Measurements from ENCODE around the gene SLCO2A1.

The SLCO2A1 gene

DNA sequence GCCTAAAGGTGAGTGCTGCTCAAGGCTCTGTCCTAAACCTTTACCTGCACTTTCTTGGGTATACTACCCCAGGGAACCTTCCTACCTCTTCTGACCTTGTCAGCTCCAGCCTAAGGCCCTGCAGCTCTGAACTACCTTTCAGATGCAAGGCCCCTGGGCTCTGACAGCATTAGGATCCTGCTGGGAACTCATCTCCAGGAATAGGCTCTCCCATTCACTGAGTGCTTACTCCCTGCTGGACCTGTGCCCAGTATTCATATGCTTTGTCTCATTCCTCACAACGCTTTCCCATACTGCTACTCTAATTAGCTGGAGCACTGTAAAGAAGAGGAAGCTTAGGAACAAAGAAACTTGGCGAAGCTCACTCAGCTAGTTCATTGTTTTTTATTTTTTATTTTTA is 80.3 kb downstream of the SLCO2A1 start:
- no peak for DNase-seq (ENCODE audit: low spot score)

DNA sequence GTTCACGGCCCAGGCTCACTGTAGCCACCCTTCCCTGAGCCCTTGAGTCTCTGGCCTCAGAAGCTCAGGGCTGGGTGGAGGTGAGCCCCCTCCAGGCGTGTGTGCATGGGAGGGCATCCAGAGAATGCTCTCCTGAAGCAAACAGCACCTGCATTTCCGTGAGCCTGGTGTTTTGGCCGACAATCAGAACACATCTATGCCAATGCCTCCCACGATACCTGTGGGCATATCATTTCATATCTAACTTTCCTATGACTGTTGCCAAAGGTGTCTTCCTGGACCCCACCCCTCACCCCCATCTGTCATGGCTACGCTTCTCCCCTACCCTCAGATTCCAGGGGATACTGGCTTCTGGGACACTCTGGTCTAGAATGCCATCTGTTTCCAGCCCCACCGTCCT is 80.7 kb downstream of the SLCO2A1 start:
- no peak for DNase-seq (ENCODE audit: low spot score)

DNA sequence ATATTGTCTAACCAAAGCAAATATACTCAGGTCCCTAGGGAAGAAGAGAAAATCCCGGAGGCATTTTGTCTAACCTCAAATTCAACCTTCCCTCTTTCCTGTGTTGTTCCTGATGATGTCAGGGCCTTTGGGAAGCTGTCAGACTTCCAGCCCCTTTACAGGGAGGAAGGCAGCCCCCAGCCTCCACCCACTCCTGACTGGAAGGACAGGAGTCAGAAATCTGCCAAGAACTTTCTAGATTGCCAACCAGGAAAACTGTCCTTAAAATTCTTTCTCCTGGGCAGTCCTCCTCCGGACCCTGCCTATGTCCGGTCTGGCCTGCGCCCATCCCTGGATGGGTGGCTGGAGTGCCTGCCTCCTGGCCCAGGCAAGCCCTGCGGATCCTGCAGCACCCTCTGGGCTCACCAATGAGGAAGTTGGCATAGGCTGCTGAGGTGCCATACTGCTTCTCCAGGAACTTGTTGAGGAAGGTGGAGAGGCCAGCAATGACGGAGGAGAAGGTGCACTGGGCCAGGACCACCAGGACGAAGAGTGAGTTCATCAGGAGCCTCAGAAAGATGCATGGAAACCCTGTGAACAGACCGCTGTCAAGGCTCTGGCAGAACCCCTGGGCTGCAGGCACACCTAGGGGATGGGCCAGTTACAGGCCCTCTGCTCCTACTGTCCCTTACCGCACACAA is 81.5 kb downstream of the SLCO2A1 start:
- no peak for DNase-seq (ENCODE audit: low spot score)

DNA sequence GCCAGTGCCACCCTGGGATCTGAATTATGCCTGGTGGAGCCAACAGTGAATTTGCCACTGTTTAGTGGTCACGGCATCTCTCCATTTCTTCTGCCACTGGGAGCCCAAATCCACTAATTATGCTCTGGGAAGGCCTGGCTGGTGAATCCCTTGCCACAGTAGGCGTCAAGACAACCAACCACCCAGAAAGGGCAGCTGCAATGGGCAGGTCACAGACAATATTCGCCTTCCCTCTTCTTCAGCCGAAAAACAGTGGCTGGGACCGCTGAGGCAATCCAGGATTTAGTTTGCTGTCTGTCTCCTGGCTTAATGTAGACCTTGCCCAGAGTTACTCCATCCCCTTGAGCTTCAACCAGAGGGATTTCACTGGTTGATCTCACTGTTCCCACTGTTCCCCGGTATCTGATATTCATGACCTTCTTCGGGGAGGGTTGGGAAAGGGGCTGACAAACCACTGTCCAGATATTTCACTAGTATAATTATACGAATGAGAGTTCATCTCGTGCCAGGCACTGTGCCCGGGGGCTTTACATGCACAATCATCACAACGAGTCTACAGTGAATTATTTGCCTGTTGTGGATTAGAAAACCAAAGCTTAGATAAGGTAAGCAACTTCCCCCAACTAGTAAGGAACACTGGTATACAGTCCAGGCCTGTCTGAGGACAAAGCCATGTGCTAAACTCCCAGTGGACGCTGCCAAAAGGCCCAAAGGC is 84.2 kb downstream of the SLCO2A1 start:
- DNase-seq (ENCODE audit: low spot score) = no peak

DNA sequence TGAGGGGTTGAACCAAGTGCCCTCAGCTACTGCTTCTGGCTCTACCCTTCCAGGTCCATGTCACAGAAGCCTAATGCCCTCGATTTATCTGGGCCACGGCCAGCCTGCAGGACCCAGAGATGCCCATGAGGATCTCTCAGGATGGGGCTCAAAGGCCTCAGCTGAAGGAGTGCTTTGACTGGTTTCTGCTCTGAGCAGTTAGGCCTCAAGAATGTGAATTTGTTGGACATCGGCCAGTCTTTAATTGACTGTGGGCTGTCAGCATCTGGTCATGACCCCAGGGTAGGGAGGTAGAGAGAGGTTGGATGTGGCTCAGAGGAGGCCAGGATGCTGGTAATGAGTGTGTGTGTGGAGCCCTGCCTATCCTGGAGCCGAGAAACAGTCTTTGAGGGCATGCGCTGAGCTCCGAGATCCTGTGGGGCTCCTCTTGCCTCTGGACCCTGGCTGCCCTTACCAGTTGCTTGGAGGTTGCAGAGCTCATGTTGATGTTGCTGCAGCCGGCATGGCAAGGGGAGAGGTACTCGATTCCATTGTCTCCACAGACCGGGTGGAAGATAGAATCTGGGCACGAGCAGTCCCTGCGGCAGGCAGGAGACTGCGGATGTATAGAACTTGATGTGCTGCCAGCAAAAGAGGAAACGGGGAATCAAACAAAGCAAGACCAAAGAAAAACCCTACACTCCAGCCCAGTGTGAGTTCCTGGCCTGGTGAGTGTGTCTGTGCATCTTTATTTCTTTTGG is 84.9 kb downstream of the SLCO2A1 start:
- DNase-seq (ENCODE audit: low spot score) = no peak

DNA sequence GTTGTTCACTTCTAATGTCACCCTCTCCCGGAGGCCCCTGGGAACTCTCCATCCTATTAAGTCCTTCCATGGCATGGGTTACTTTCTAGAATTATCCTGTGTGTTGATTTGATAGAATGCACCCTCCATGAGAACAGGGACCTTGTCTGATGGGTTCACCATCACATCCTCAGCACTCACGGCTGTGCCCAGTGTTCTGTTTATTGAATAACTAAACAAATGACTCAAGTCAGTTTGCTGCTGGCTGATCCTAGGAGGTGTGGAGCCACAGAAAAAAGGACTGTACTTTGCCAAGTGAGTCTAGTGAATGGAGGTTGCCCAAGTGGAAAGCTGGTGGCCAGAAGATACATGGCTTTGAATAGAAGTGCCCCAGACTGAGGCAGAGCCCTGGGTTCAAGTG is 85.5 kb downstream of the SLCO2A1 start:
- no peak for DNase-seq (ENCODE audit: low spot score)

DNA sequence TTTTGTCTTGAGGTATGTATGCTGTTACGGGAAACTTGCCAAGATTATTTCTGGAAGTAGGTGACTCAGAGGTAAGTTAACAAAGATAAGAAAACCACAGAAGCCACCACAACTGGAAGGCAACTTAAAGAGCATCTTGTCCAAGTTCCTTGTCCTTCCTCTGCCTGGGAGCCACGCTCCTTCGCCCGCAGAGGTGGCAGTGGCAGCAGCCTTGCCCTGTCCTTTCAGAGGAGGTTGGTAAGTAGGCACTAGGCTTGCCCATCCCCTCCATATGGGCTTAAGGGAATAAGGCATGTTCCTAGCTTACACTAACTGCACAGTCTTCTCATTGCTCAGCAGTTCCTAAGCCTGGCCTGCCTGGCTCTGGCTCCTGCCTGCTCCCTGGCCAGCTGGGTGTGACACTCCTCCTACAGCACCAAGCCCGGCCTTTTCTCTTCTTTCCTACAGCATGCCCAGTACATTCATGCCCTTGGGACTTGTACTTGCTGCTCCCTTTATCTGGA is 86.0 kb downstream of the SLCO2A1 start:
- peak; percentile 79 for DNase-seq (ENCODE audit: low spot score)

DNA sequence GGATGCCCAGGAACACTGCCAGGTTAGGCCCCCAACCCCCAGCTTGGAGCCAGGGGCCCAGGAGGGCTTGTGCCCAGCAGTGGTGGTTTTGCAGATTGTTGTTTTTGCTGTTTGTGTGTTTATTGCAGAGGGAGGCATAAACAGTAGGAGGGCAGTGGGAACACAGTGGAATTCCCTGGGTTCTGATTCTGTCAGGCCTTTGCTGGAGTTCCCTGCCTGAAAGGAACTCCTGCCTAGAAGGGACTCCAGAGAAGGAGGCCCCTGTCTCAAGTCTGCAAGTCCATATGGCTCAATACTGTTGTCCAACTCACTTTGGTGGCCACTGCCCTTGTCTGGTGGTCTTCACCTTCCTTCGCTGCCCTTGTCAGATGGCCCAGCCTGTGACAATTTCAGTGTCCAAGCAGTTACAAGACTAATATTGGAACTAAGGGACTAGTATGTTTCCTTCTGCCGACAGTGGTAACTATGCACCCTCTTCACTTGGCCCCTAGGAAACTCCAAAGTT is 86.6 kb downstream of the SLCO2A1 start:
- no peak for DNase-seq (ENCODE audit: low spot score)

DNA sequence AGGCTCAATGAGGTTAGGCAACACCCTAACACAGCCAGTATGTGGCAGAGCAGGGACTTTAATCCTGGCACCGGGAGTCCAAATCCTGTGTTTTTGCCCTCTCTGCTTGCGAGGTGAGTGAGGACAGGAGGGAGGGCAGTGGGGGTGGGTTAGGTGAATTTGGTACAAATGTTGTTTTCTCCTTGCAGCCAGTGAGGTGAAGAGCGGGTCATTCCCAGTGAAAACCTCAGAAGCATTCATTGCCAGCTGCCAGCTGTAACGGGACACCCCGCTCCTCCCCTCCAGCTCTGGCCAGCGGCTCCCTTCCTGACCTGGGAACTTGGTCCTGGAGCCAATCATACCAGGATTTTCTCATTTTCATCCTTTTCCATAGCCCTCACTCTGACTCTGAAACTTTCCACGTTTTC is 88.3 kb downstream of the SLCO2A1 start:
- DNase-seq (ENCODE audit: low spot score) = no peak

DNA sequence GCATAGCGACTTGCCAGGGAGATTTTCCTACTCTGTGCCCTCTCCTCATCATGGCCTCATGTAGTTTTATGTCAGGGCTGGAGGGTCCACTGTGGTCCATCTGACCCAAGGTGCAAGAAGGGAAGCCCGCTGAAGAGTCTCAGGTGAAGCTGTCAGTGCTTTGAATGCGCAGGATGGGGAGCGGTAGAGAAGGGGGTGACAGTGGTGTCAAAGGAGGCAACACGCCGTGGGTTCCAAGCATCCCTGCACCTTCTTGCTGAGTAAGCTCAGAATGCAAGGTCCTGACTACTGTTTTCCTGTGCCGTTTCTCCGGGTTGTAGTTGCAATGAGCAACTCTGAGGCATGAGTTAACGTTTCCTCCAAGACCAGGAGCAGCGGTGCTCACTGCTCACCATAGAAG is 89.2 kb downstream of the SLCO2A1 start:
- DNase-seq (ENCODE audit: low spot score) = no peak

DNA sequence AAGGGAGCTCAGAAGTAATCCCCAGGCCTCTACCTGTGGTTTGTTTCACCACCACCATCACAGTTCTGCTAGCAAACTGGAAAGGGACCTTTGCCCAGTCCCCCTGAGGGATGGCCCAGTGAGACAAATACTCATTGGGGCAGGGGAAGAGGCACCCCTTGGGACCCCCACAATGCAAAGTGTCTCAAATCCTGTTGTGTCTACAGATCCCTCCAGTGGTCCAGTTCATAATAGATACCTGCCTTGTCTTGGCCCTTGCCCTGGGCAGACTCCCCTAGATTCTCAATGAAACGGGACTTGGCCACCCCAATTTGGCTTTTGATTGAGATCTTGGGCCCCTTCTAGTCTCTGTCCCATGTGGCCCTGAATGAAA is 90.3 kb downstream of the SLCO2A1 start:
- no peak for DNase-seq (ENCODE audit: low spot score)

DNA sequence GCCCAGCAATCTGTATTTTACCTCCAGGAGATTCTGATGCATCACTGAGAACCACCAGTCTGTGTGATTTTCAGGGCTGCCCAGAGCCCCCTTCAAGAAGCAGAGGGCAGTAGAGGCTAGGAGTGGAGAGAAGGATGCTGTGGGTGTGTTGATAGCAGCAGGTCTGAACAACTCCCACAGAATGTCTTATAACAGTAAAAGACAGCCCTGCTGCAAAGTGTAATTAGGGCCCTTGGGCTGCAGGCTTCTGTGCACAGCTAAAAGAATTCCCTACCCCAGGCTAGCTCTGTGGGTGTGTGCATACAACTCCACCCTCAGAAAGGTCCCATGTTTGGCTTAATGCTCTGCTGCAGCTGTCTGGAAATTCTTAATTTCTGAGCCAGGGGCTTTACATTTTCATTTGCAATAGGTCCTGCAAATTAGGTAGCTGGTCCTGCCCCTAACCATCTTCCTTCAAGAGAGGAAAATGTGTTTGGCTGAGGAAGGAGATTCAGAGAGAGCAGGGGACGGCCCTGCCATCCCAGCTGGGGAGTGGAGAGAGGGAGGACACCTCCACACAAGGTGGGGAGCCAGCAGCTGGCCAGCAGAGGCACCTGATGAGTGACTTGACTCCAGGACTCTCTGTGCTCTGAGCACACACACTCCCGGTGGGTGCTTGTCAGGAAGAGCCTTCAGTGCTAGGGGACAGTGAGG is 90.8 kb downstream of the SLCO2A1 start:
- no peak for DNase-seq (ENCODE audit: low spot score)

DNA sequence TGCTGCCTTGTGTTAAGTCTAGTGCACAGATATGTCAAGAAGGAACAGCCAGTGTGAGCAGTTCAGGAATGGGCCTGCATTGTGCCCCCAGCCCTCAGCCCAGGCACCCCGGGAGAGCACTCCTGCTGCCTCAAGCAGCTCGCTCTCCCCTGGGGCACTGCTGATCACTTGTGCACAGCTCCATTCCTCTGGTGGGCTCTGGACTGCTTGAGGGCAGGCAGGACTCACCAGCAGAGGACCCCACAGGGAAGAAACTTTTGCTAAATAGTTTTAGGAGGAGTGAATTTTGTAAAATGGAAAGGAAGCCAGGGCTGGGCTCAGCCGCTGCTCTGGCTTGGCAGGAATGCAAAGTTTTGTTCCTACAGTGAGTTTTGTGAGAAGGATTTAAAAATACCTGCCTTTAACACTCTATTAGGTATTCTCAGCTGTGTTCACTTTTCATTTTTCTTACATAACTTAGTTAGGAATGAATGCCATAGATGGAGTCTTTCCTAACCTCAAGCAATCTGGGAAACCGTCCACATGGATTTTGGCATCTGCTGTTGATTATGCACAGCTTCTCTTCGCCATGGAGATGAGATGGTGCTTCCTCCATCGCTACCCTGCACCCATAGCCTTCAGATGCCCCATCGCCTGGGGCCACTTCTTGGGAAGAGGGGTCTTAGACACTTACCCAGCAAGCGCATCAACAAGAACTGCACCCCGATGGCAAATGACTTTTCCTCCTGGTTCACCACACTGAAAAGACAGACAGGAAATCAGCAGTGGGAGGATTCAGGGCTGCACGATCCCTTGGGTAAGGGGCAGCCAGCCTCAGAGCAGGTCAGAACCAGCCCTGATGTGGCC is 91.7 kb downstream of the SLCO2A1 start:
- no peak for DNase-seq (ENCODE audit: low spot score)

DNA sequence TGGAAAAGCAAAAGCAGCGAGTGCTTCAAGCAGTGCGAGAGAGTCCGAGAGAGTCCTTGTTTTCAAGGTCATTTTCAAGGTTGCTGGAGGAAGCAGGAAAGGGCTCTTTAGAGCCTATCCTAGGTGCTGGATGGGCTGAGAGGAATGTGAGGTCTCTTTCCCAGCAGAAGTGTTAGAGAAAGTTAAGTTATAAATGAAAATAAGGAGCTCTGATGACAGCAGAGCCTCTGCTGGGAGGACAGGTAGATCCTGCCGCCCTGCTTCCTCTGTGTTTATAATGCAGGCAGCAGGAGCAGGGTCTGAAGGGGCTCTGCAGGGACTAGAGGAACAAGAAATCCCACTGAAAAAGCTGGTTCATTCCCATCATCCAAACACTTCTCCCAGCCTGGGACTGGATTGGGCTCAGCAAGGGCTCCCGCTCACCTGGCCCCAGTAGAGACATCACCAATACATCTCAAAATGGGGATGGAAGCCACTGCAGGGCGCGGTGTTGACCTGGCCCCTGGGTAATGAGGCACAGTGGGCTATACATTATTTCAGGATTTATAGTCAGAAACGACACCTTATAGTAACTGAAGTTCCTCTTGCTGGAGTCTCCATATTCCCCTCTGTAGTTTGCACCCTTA is 92.6 kb downstream of the SLCO2A1 start:
- no peak for DNase-seq (ENCODE audit: low spot score)

DNA sequence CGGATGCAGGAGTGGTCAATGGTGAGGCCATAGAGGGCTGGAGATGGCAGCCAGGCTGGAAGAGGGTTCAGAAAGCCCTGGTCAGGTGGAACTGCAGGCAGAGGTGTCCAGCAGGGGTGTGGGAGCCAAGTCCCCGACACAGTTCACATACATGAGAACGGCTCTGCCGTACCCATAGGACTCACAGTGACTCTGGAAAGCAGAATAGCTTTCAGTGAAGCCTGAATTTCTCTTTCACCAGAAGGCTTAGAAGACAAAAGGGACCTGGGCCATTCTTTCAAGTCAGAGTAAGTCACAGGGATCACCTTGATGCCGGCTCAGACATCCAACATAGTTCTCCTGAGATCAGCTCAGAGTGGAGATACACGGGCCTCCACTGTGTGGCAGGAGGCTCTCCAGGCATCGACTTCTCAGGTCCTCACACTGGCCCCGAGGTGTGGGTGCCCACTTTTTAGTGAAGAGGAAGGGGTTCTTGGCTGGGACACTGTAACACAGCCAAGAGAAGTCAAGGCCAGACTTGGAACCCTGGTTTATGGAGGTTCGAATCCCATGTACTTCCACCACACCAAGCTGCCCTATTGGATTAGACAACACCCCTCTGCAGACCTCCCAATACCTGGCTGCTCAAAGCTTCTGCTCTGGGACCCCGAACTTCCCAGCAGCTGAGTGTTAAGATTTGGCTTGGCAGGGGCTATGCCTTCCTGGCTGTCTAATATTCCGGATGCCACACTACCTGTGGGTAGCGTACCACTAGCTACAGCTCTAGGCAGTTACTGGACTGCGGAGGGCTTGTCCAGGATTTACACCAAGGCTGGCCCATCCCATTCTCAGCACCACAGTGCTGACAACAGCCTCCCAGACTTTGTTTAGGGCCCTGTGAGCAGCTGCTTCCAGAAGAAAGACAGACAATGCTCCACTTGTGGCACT is 93.6 kb downstream of the SLCO2A1 start:
- no peak for DNase-seq (ENCODE audit: low spot score)

DNA sequence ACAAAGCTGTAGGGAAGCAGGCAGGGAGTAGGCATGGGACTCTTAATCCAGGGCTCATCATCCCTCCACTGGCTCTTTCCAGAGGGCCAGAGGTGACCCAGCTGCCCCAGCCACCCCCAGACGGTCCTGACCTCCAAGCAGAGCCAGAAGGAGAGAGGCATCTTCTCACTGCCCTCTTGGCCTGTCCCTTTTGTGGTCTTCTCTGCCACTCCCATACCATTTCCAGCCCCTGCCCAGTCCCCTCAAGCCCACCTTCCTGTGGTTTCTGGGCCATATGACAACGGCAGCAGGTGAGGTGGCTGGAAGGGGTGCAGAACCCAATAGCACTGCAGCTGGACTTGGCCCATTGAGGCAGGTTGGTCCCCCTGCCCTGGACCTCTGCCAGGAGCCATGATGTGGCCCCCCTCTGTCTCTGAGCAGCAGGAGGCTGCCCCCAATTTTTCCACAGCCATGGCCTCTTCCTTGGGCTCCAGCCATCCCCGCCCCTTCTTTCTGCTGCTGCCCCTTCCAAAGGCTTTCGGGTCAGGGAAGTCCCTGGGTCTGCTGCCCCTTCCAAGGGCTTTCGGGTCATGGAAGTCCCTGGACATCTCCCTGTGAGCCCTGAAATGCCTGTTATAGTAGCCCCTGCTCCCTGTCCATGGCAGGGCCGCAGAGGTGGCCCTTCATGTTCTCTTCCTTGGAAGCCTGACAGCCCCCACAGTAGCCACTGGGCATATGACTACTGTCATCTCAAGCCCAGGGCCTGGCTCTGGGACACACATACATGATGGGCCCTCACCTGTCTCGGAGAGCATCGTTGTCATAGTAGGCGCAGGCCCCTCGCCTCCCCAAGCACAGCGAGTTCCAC is 94.5 kb downstream of the SLCO2A1 start:
- no peak for DNase-seq (ENCODE audit: low spot score)

DNA sequence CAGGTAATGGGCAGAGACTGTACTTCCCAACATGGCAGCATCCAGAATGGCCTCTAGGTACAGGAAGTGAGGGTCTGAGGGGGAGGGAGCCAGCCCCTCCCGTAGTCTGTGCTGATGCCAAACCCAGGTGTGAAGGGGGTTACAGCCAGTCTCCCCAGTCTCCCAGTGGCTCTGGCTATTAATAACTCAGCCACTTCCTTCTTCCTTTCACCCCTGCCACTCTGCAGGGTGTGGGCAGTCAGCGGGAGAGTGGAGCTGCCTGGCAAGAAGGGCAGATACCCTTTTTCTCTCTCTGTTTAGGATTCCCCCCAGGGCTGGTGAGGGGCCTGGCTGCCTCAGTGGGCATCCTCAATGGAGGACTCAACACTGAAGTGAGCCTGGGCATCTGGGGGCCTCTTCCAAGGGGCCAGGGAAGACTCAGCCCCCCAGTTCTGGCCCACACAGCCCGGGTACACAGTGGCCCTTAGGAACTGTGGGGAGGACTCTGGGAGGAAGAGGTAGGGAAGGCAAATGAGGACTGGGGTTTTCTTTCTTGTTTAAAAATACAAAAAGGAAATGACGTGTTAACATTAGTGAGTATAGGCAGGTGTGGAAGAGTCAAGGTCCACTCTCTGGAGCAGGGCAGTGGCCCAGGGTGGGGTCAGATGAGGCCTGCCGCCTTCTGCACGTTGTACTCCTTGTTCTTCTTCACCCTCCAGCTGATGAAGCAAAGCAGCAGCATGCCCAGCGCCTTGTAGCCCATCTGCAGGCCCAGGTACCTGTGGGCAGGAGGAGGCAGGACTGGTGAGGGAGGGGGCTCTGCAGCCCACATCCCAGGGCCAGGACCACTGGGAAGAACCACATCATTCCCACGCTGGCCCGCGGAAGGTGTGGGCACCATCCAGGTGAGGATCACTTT is 95.4 kb downstream of the SLCO2A1 start:
- no peak for DNase-seq (ENCODE audit: low spot score)
